Tibial artery (tissue), 4 donors: ENCODE measurements around the gene CCDC80.

Source experiments
- DNase-seq, 2 donors: peaks; one replicate each; pipeline ENCODE4 v3.0.0-alpha.2; 2019
- H3K27ac ChIP-seq, 2 donors: fragments of 200-600 bp; sonication (generic) in 1 of 2; 1 replicate in 1 of 2; 2 replicates in 1 of 2; pipeline ENCODE4 v1.5.1; 2018 to 2019; ENCODE audit warnings: mild to moderate bottlenecking in 1 of 2
- H3K27me3 ChIP-seq, 2 donors: fragments of 200-600 bp; sonication (generic) in 1 of 2; one replicate each; pipeline versions ENCODE4 v1.5.1 to v1.6.0; 2016 to 2019
- H3K36me3 ChIP-seq, 3 donors: fragments of 200-600 bp; sonication (generic) in 2 of 3; one replicate each; pipeline ENCODE4 v1.5.1; 2016 to 2019; ENCODE audit warnings: mild to moderate bottlenecking in 2 of 3
- H3K4me1 ChIP-seq, 4 donors: fragments of 200-600 bp; sonication (generic) in 2 of 4; 1 replicate in 3 of 4; 2 replicates in 1 of 4; pipeline ENCODE4 v1.5.1; 2016 to 2019
- H3K4me3 ChIP-seq, 2 donors: fragments of 200-600 bp; sonication (generic) in 1 of 2; 1 replicate in 1 of 2; 2 replicates in 1 of 2; pipeline ENCODE4 v1.5.1; 2018 to 2019; ENCODE audit warnings: mild to moderate bottlenecking in 2 of 2
- H3K9me3 ChIP-seq, 3 donors: fragments of 200-600 bp; sonication (generic) in 1 of 3; one replicate each; pipeline ENCODE4 v1.5.1; 2016 to 2019
- intact Hi-C: fragments of 100-400 bp; cut with DNase I; formaldehyde crosslinking; loops from one replicate; pipeline ENCODE4 v1.15.0; 2023; ENCODE audit warnings: low total_unique reads
- TF ChIP-seq, protein P1 (sequence below), 2 experiments: fragments of 200-600 bp in 1 of 2; fragments of 450-650 bp in 1 of 2; IDR thresholded peaks; one replicate each; pipeline ENCODE4 v1.5.1; 2017 to 2019; ENCODE audit warnings: antibody characterized with exemption in 2 of 2, mild to moderate bottlenecking in 1 of 2, moderate library complexity in 1 of 2

Gene CCDC80

DNA sequence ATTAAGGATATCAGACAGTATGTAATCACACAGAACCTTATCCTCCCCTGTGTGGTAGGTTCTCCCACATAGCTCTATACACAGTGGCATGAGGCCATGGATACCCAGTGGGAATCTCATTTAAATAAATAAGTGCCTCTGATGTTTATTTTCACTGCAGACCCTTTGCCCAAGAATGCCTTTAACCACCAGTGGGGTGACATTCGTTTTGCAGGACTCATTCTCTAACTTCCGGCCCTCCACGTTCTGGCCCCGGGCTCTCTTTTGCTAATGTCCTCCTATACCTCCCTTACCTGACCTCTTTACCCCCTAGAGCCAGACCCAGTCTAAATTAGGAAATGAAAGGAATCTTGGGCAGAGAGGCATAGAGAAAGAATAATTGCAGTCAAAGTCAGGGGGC, 8.3 kb downstream of the CCDC80 start:
- TF ChIP-seq, protein P1, sequence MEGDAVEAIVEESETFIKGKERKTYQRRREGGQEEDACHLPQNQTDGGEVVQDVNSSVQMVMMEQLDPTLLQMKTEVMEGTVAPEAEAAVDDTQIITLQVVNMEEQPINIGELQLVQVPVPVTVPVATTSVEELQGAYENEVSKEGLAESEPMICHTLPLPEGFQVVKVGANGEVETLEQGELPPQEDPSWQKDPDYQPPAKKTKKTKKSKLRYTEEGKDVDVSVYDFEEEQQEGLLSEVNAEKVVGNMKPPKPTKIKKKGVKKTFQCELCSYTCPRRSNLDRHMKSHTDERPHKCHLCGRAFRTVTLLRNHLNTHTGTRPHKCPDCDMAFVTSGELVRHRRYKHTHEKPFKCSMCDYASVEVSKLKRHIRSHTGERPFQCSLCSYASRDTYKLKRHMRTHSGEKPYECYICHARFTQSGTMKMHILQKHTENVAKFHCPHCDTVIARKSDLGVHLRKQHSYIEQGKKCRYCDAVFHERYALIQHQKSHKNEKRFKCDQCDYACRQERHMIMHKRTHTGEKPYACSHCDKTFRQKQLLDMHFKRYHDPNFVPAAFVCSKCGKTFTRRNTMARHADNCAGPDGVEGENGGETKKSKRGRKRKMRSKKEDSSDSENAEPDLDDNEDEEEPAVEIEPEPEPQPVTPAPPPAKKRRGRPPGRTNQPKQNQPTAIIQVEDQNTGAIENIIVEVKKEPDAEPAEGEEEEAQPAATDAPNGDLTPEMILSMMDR (IDR thresholded peaks at IDR 0.05): no peak
- no peak for DNase-seq
- no peaks in the 10 kb centered on the region for H3K9me3 ChIP-seq
- intact Hi-C loops: no loop called here
- peak overlapping the region in 1 of 2 donors; percentile 87 for H3K27ac ChIP-seq
- H3K4me3 ChIP-seq: no peak overlapping the region
- peaks cover 0 to 69% (median 35%) of the 10 kb centered on the region in 4 donors for H3K4me1 ChIP-seq
- H3K27me3 ChIP-seq: no peaks in the 10 kb centered on the region
- no peaks in the 10 kb centered on the region for H3K36me3 ChIP-seq

DNA sequence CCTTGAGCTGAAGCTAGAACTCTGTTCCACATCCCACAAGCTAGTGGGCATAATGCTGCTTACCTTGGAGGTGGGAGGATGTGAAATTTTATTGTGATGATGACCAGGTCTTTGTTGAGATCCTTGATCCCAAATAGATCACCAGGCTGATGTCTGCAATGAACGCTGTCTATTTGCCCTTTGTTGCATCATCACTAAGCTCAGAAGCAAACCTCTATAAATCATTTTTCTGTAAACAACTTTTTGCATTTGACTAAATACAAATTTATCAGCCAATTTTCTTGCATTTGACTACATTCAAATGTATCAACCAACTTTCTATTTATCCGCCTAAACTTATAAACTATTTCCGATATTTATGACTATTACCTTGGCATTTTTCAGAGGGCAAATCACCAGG, 9.7 kb downstream of the CCDC80 start:
- Histone ChIP-seq H3K27ac (no peak overlapping the region), H3K9me3 (no peaks in the 10 kb centered on the region), H3K27me3 (no peaks in the 10 kb centered on the region), H3K36me3 (no peaks in the 10 kb centered on the region), H3K4me3 (no peak overlapping the region), H3K4me1 (peaks cover 0 to 68% (median 29%) of the 10 kb centered on the region in 4 donors)
- TF ChIP-seq, protein P1 (IDR thresholded peaks at IDR 0.05): no peak
- DNase-seq: no peak
- intact Hi-C loops: no loop called here

DNA sequence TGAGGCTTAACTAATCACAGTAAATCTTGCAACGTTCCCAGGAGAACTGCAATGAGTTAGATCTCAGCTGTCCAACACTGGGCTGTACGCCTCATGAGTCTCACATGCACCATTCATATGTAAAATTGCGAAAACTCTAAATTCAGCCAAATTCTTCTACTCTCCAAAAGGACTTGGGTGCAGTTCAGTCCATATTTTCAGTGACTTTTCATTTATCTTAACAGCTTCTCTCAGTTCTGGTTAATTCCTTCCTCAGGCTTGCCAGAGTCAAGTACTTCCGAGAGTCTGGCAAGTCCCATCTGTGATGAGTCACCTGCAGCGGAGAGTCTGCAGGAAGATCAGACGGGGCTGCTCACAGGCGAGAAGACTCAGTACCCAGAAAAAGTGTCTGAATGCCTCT, 11.5 kb downstream of the CCDC80 start:
- peak; percentile 79 to 81 for DNase-seq
- H3K9me3 ChIP-seq: no peaks in the 10 kb centered on the region
- no peak overlapping the region for H3K4me3 ChIP-seq
- H3K4me1 ChIP-seq: peaks cover 0 to 50% (median 20%) of the 10 kb centered on the region in 4 donors
- intact Hi-C loops: no loop called here
- H3K27ac ChIP-seq: peak overlapping the region in 1 of 2 donors; percentile 15
- no peaks in the 10 kb centered on the region for H3K27me3 ChIP-seq
- no peaks in the 10 kb centered on the region for H3K36me3 ChIP-seq
- TF ChIP-seq, protein P1 (IDR thresholded peaks at IDR 0.05): no peak

DNA sequence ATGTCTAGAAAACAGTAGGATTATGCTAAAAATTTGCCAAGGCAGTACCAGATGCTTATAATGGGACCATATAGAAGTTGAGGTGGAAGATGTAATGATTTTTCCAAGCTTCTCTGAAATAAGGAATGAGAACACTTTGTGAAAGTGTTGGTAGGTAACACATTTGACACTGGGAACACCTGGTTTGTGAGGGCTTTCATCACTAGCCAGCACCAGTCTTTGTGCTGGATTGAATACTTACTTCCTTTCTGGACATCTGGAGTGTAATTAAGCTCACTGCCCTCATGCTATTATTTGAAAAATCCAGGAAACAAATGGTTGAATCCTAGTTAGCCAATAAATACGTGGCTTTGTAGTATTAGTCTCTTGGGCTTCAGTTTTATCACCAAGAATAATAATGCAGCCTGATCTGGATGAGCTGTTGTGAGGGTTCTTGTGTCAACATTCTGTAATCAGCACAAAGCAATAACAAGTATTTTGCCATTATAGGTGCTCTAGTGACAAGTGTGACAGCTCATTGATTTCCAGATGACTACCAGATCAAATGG, 12.9 kb downstream of the CCDC80 start:
- Histone ChIP-seq H3K9me3 (no peaks in the 10 kb centered on the region), H3K27me3 (no peaks in the 10 kb centered on the region), H3K36me3 (no peaks in the 10 kb centered on the region), H3K27ac (peak overlapping the region; percentile 42 to 45), H3K4me3 (no peak overlapping the region), H3K4me1 (peaks cover 0 to 36% (median 11%) of the 10 kb centered on the region in 4 donors)
- TF ChIP-seq, protein P1 (IDR thresholded peaks at IDR 0.05): no peak
- DNase-seq: no peak
- intact Hi-C loops: no loop called here

DNA sequence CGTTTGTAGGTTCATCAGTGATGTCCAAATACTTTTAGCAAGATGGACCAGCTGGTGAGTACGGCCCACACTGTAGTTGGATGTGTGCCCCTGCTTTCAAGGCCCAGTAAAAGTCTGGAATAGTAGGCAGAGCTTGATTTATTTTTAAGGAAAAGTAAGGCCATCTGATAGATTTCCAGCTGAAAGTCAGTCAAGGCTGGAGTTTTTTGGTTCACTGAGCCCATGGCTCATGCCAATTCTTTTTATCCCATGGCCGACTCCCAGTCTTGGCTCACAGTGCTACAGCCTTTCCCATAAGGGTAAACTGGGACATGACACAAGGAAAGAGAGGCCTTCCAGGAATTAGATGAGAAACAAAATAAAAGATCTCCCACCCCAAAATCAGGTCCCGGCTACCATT, 13.5 kb downstream of the CCDC80 start:
- TF ChIP-seq, protein P1 (IDR thresholded peaks at IDR 0.05): no peak
- Histone ChIP-seq H3K27ac (peak overlapping the region; percentile 42 to 45), H3K4me1 (peaks cover 0 to 30% (median 9%) of the 10 kb centered on the region in 4 donors), H3K9me3 (no peaks in the 10 kb centered on the region), H3K36me3 (no peaks in the 10 kb centered on the region), H3K4me3 (no peak overlapping the region), H3K27me3 (no peaks in the 10 kb centered on the region)
- peak; percentile 54 to 73 for DNase-seq
- intact Hi-C loops: no loop called here

DNA sequence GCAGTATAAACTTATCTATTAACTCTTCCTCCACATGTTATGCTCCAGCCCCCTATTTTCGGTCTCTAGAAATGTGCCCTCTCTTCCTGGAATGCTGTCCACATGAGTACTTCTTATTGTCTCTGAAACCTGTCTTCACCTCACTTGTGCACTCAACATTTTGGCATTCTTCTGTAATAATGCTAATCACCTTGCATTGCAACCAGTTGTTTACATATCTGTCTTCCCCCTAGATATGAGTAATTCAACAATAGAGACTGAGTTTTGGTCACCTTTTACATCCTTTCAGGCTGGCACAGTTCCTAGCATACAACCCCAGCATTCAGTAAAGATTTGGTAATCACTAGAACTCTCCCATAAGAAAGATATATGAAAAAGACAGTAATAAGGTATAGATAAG, 17.2 kb downstream of the CCDC80 start:
- Histone ChIP-seq H3K27me3 (no peaks in the 10 kb centered on the region), H3K36me3 (peaks cover 0 to 2% (median 0%) of the 10 kb centered on the region in 3 donors), H3K4me3 (no peak overlapping the region), H3K9me3 (no peaks in the 10 kb centered on the region), H3K27ac (no peak overlapping the region), H3K4me1 (peaks cover 0 to 19% (median 7%) of the 10 kb centered on the region in 4 donors)
- intact Hi-C loops: no loop called here
- DNase-seq: no peak
- TF ChIP-seq, protein P1 (IDR thresholded peaks at IDR 0.05): no peak
